Testis (tissue), 3 donors: ENCODE results near the gene GARIN5B. TPM values are rescaled to one million over a fixed set of nuclear protein-coding genes. Genes with fewer than 3 reads are reported as not detected.
A peak's percentile ranks its signal among the peaks of the same experiment; 100 is the strongest.

Experiments used
- DNase-seq: peaks from one replicate; pipeline ENCODE4 v3.0.0-alpha.2; 2019
- H3K27ac ChIP-seq, 2 donors: fragments of 200-600 bp; sonication (generic); one replicate each; pipeline ENCODE4 v1.5.1; 2019
- H3K27me3 ChIP-seq: fragments of 200-600 bp; sonication (generic); one replicate; pipeline ENCODE4 v1.5.1; 2019
- H3K36me3 ChIP-seq: fragments of 200-600 bp; sonication (generic); one replicate; pipeline ENCODE4 v1.5.1; 2017; ENCODE audit warnings: low read depth; ENCODE audit errors: missing control alignments
- H3K4me1 ChIP-seq: fragments of 200-600 bp; sonication (generic); one replicate; pipeline ENCODE4 v1.5.1; 2019
- H3K4me3 ChIP-seq, 2 donors: fragments of 200-600 bp; sonication (generic); one replicate each; pipeline ENCODE4 v1.5.1; 2017 to 2019
- H3K9me3 ChIP-seq: fragments of 200-600 bp; sonication (generic); one replicate; pipeline ENCODE4 v1.5.1; 2017
- POLR2A ChIP-seq: fragments of 450-650 bp; IDR thresholded peaks from one replicate; pipeline ENCODE4 v1.6.1; 2017; ENCODE audit warnings: antibody characterized with exemption, mild to moderate bottlenecking, moderate library complexity
- WGBS, 2 donors: methylation state at CpG; one replicate each; pipeline ENCODE4 v1.1.5; 2018; 5-methylcytosine and 5-hydroxymethylcytosine counted together
- intact Hi-C: fragments of 100-400 bp; cut with DNase I; formaldehyde crosslinking; loops from one replicate; pipeline ENCODE4 v1.15.1; 2023; ENCODE audit warnings: low total_unique reads
- polyA plus RNA-seq: library from polyadenylated mRNA; stranded (reverse); fragments of 350-450 nt; fragmentation: Illumina TruSeq; extraction: RNeasy Lipid Tissue Mini Kit (QIAGEN cat#74804); gene quantifications from one replicate; pipeline ENCODE4 v1.2.3, GENCODE V29; 2014; ENCODE audit warnings: low read depth, low replicate concordance; ENCODE audit not compliant: insufficient read depth
- total RNA-seq, 2 donors: library from RNA; depleted of rRNA; stranded (reverse); fragments of >200 nt; gene quantifications; one replicate each; pipeline ENCODE4 v1.2.3, GENCODE V29; 2016
- TF ChIP-seq, protein P1 (sequence below), 3 experiments: fragments of 450-650 bp in 2 of 3; fragments of 200-600 bp in 1 of 3; sonication (generic) in 1 of 3; IDR thresholded peaks; one replicate each; pipeline ENCODE4 v1.5.1; 2016 to 2019; ENCODE audit warnings: antibody characterized with exemption in 3 of 3, mild to moderate bottlenecking in 2 of 3, moderate library complexity in 1 of 3

Gene GARIN5B
- total and polyA plus RNA-seq, 3 donors from 2014 or later, result 11.3 to 49.6 (median 28.2) TPM

DNA sequence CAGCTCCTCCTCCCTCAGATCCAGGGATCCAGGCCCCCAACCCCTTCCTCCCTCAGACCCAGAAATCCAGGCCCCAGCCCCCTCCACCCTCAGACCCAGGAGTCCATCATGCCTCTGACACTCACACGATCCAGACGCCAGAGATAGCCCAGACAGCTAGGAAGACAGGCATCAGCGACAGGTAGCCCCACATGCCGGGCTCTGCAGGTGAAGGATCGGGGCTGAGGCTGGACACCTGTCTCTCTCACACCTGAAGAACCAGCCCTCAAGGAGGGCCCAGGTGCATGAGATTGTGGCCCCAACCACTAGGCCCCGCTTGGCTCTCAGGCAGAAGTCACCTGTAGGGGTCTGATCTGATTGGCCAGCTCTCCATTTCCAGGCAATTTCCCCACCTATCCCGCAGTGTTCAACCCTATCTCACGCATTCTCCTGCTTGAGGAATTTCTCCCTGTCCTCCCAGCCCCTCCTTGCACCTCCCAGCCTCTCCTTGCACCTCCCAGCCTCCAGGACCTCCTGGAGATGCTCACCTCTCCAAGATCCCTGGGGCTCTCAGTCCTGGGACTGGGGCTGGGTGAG lies 42.1 kb downstream of the GARIN5B start:
- no peaks in the 10 kb centered on the region for H3K4me1 ChIP-seq
- intact Hi-C loops, result no loop called here
- no peak for DNase-seq
- TF ChIP-seq, protein P1, sequence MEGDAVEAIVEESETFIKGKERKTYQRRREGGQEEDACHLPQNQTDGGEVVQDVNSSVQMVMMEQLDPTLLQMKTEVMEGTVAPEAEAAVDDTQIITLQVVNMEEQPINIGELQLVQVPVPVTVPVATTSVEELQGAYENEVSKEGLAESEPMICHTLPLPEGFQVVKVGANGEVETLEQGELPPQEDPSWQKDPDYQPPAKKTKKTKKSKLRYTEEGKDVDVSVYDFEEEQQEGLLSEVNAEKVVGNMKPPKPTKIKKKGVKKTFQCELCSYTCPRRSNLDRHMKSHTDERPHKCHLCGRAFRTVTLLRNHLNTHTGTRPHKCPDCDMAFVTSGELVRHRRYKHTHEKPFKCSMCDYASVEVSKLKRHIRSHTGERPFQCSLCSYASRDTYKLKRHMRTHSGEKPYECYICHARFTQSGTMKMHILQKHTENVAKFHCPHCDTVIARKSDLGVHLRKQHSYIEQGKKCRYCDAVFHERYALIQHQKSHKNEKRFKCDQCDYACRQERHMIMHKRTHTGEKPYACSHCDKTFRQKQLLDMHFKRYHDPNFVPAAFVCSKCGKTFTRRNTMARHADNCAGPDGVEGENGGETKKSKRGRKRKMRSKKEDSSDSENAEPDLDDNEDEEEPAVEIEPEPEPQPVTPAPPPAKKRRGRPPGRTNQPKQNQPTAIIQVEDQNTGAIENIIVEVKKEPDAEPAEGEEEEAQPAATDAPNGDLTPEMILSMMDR (IDR thresholded peaks at IDR 0.05), result no peak
- TF ChIP-seq POLR2A, result no peak
- no peaks in the 10 kb centered on the region for H3K9me3 ChIP-seq
- H3K36me3 ChIP-seq, result no peaks in the 10 kb centered on the region
- H3K27me3 ChIP-seq, result no peaks in the 10 kb centered on the region
- H3K4me3 ChIP-seq, result no peak overlapping the region
- WGBS, 2 donors, result 82 to 84% methylated on average over 7 to 8 of the region's 8 CpGs
- no peak overlapping the region for H3K27ac ChIP-seq

DNA sequence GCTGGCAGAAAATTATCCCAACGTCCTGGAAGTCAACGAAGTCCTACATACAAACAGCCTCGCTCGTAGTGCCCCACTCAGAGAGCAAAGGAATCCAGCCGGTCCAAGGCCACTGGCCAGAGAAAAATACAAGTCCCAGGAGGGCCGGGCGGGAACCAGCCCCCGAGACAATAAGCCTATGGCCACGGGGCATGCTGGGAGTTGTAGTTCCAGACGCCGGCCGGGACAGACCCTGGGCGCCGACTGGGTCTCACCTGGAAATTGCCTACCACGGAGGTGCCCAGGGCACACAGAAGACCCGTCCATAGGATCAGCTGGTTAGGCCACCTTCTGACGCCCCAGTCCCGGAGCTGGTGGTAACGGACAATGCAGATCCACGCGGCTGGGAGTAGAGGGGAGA lies 43.3 kb downstream of the GARIN5B start:
- intact Hi-C loops, result no loop called here
- Histone ChIP-seq H3K27ac (no peak overlapping the region), H3K27me3 (no peaks in the 10 kb centered on the region), H3K36me3 (no peaks in the 10 kb centered on the region), H3K9me3 (no peaks in the 10 kb centered on the region), H3K4me3 (peak overlapping the region in 1 of 2 donors; percentile 20), H3K4me1 (no peaks in the 10 kb centered on the region)
- DNase-seq, result peak; percentile 85
- no peak for TF ChIP-seq POLR2A
- TF ChIP-seq, protein P1 (IDR thresholded peaks at IDR 0.05), result no peak
- WGBS, 2 donors, result 11 to 15% methylated on average over 5 to 21 of the region's 21 CpGs

DNA sequence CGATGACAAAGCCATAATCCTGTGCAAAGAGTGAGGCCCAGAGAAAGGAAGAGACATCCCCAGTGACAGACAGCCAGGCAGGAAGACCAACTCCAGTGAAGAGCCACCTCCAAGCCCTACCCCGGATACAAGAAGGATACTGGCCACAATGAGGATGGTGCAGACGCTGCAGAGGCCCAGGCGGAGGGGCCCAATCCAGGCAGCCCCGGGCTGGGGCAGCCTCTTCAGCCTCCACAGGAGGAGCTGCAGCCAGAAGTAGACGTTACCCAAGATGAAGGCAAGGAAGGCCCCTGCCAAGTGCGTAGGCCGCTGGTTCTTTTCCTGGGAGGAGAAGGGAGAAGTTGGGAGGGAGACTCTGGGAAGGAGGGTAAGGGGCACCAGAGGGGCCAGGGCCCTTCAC lies 46.4 kb downstream of the GARIN5B start:
- no peaks in the 10 kb centered on the region for H3K36me3 ChIP-seq

DNA sequence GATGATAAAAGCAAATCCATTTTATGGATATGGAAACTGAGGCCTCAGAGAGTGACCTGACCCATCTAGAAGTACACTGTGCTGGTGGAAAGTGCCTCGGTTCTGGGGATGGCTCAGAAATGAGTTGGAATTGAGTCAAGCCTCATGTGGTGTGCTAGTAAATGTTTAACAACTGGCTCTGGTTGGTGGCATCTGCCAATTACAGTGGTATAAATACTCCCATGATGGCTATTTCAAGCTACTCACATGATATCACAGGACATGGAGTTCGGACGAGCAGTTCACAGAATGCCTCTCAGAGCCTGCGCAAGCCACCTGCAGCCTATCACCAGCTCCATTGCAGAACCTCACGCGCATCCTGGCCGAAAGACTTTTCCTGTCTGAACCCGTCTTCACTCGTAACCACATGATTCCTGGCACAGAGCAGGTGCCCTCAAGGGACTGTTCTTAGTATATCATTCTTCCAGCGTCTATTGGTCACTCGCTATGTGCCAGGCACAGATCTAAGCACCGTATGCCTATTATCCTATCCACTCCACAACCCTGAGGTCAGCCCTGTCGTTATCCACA lies 47.0 kb downstream of the GARIN5B start:
- no peak overlapping the region for H3K27ac ChIP-seq
- no peaks in the 10 kb centered on the region for H3K9me3 ChIP-seq
- H3K4me3 ChIP-seq, result no peak overlapping the region
- H3K27me3 ChIP-seq, result no peaks in the 10 kb centered on the region
- TF ChIP-seq, protein P1 (IDR thresholded peaks at IDR 0.05), result no peak
- TF ChIP-seq POLR2A, result no peak
- WGBS, 2 donors, result 88 to 92% methylated on average over 13 of the region's 13 CpGs
- H3K4me1 ChIP-seq, result no peaks in the 10 kb centered on the region
- intact Hi-C loops, result no loop called here
- no peaks in the 10 kb centered on the region for H3K36me3 ChIP-seq
- no peak for DNase-seq

More for the DNA sequence above, 46.4 kb downstream of the GARIN5B start:
- DNase-seq, result no peak
- Histone ChIP-seq H3K9me3 (no peaks in the 10 kb centered on the region), H3K27ac (no peak overlapping the region), H3K4me1 (no peaks in the 10 kb centered on the region), H3K27me3 (no peaks in the 10 kb centered on the region), H3K4me3 (no peak overlapping the region)
- intact Hi-C loops, result no loop called here
- TF ChIP-seq, protein P1 (IDR thresholded peaks at IDR 0.05), result no peak
- TF ChIP-seq POLR2A, result no peak
- WGBS, 2 donors, result 80% methylated on average over 7 to 8 of the region's 8 CpGs

DNA sequence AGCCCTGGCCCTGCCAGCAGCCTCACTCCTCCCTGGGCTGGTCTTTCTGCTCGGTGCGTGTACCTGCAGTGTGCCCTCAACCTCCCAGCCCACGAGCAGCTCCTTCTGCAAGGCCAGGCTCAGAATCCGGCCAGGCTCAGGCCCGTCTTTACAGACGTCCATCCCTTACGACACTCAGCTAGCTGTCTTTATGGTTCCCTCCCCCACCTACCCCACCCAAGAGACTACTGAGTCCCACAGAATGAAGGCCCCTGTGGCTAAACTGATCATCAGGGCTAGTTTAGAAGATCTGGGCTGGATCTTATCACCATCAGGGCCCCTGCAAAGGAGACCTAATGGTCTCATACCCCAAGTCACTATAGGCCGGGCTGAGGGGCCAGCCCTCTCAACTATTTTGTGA lies 48.7 kb downstream of the GARIN5B start:
- TF ChIP-seq POLR2A, result no peak
- TF ChIP-seq, protein P1 (IDR thresholded peaks at IDR 0.05), result no peak
- no peaks in the 10 kb centered on the region for H3K9me3 ChIP-seq
- H3K27ac ChIP-seq, result no peak overlapping the region
- no peaks in the 10 kb centered on the region for H3K4me1 ChIP-seq
- H3K27me3 ChIP-seq, result no peaks in the 10 kb centered on the region
- WGBS, 2 donors, result 83 to 96% methylated on average over 8 of the region's 8 CpGs
- intact Hi-C loops, result no loop called here
- DNase-seq, result no peak
- no peaks in the 10 kb centered on the region for H3K36me3 ChIP-seq
- no peak overlapping the region for H3K4me3 ChIP-seq
